HuH-7.5 (cell line): Measurements from ENCODE around the gene MSANTD4.
"Not testable (repeated sequence)": the region's sequence is repeated elsewhere in the genome, so short reads cannot be mapped to it uniquely, and the experiment has no call there.

Experiments
- DNase-seq: peaks from one replicate; pipeline ENCODE4 v3.0.0; 2011; ENCODE audit warnings: low spot score

The MSANTD4 gene

GRCh38 chr11:106014035-106014434 is 8.0 kb downstream of the MSANTD4 start:
- no peak for DNase-seq

GRCh38 chr11:106012744-106013143 is 9.3 kb downstream of the MSANTD4 start:
- DNase-seq: no peak

GRCh38 chr11:106011481-106011880 is 10.6 kb downstream of the MSANTD4 start:
- DNase-seq: no peak

- not testable (repeated sequence) for DNase-seq
Measured at GRCh38 chr11:106003094-106003493, 18.9 kb downstream of the MSANTD4 start.

- DNase-seq: no peak
Measured at GRCh38 chr11:106001304-106002012, 20.6 kb downstream of the MSANTD4 start.

- DNase-seq: no peak
Measured at GRCh38 chr11:105991888-105992287, 30.2 kb downstream of the MSANTD4 start.

GRCh38 chr11:105989124-105989523 is 32.9 kb downstream of the MSANTD4 start:
- no peak for DNase-seq

- DNase-seq: no peak
Measured at GRCh38 chr11:105988197-105988596, 33.8 kb downstream of the MSANTD4 start.

- DNase-seq: no peak
Measured at GRCh38 chr11:105986554-105986953, 35.5 kb downstream of the MSANTD4 start.

- DNase-seq: no peak
Measured at GRCh38 chr11:105979997-105980703, 41.9 kb downstream of the MSANTD4 start.

- no peak for DNase-seq
Measured at GRCh38 chr11:105975128-105975527, 46.9 kb downstream of the MSANTD4 start.

GRCh38 chr11:105969756-105970155 is 52.3 kb downstream of the MSANTD4 start:
- no peak for DNase-seq

GRCh38 chr11:105968021-105968697 is 53.9 kb downstream of the MSANTD4 start:
- DNase-seq: no peak

- DNase-seq: peak; percentile 6
Measured at GRCh38 chr11:105960252-105961245, 61.5 kb downstream of the MSANTD4 start.
